Keratinocyte (primary cell): ENCODE results near the gene GRB10.

Experiments used
- EZH2 ChIP-seq: IDR thresholded peaks from one replicate; pipeline ENCODE4 v1.6.1; 2012; ENCODE audit warnings: inconsistent platforms, mild to moderate bottlenecking, low read length, moderate library complexity
- TF ChIP-seq, protein P1 (sequence below), 3 experiments: IDR thresholded peaks in 1 of 3; conservative IDR thresholded peaks in 1 of 3; optimal IDR thresholded peaks in 1 of 3; 2 replicates in 2 of 3; 3 replicates in 1 of 3; pipeline versions ENCODE3 to v1.5.1; 2011; ENCODE audit warnings: low read length in 3 of 3, mild to moderate bottlenecking in 3 of 3, moderate library complexity in 2 of 3, control low read depth in 1 of 3, inconsistent platforms in 1 of 3; ENCODE audit not compliant: insufficient read depth in 2 of 3; ENCODE audit errors: extremely low read depth in 1 of 3

DNA sequence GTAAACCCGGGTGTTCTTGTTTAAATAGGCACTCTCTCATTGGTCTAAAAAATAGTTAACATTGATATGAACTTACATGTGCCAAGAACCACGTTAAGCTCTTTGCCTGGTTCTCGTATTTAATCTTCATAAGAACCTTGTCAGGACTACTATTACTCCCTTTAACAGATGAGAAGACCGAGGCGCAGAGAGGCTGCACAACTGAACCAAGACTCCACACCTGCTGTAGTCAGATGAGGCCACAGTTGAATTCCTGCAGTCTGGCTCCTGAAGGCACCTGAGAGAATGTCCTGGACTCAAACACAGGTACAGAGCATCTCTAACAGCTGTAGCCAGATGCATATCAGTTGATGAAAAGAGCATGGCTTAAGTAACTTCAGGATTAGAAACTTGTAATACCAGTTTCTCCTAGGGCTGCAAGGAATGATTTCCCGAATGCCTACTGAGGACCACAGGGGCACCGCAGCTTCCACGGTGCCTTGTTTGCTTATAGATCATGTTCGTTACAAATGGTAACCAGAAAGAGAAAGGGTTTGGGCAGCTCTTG, 227.0 kb downstream of the GRB10 start:
- TF ChIP-seq, protein P1, sequence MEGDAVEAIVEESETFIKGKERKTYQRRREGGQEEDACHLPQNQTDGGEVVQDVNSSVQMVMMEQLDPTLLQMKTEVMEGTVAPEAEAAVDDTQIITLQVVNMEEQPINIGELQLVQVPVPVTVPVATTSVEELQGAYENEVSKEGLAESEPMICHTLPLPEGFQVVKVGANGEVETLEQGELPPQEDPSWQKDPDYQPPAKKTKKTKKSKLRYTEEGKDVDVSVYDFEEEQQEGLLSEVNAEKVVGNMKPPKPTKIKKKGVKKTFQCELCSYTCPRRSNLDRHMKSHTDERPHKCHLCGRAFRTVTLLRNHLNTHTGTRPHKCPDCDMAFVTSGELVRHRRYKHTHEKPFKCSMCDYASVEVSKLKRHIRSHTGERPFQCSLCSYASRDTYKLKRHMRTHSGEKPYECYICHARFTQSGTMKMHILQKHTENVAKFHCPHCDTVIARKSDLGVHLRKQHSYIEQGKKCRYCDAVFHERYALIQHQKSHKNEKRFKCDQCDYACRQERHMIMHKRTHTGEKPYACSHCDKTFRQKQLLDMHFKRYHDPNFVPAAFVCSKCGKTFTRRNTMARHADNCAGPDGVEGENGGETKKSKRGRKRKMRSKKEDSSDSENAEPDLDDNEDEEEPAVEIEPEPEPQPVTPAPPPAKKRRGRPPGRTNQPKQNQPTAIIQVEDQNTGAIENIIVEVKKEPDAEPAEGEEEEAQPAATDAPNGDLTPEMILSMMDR (optimal IDR thresholded peaks at IDR 0.05 in 1 of 3, IDR thresholded peaks at IDR 0.05 in 1 of 3, conservative IDR thresholded peaks at IDR 0.05 in 1 of 3; ENCODE audit: extremely low read depth in 1 of 3, insufficient read depth in 2 of 3, low read length in 3 of 3), result no peak
- no peak for TF ChIP-seq EZH2
